Stimulated activated naive CD8-positive, alpha-beta T cell treated with anti-CD3 and anti-CD28 coated beads, Interleukin-15, Interleukin-2, amounts not matched to agents 100 ng/mL and 50 ng/mL, for 24 hours (primary cell): ENCODE results near the gene TMEM132C.

Experiments used
- H3K27ac Mint-ChIP-seq: one replicate; pipeline ENCODE4 v1.8.0; 2021; ENCODE audit warnings: mild to moderate bottlenecking, mixed read lengths
- H3K27me3 Mint-ChIP-seq: one replicate; pipeline ENCODE4 v1.8.0; 2021; ENCODE audit warnings: mixed read lengths
- H3K36me3 Mint-ChIP-seq: one replicate; pipeline ENCODE4 v1.8.0; 2021; ENCODE audit warnings: low read depth, mixed read lengths
- H3K4me1 Mint-ChIP-seq: one replicate; pipeline ENCODE4 v1.8.0; 2021; ENCODE audit warnings: low read depth, mixed read lengths
- H3K4me3 Mint-ChIP-seq: one replicate; pipeline ENCODE4 v1.8.0; 2021; ENCODE audit warnings: mild to moderate bottlenecking, mixed read lengths
- H3K9me3 Mint-ChIP-seq: one replicate; pipeline ENCODE4 v1.8.0; 2021; ENCODE audit warnings: mixed read lengths

The TMEM132C gene

GRCh38 chr12:128316078-128316477 is 49.1 kb downstream of the TMEM132C start:
- H3K27me3 Mint-ChIP-seq, result peaks cover 4% of the 10 kb centered on the region
- no peaks in the 10 kb centered on the region for H3K36me3 Mint-ChIP-seq
- H3K9me3 Mint-ChIP-seq, result peaks cover 10% of the 10 kb centered on the region
- no peaks in the 10 kb centered on the region for H3K4me1 Mint-ChIP-seq
- no peak overlapping the region for H3K27ac Mint-ChIP-seq
- no peak overlapping the region for H3K4me3 Mint-ChIP-seq

GRCh38 chr12:128316973-128317526 is 50.1 kb downstream of the TMEM132C start:
- Mint-ChIP-seq H3K4me1 (no peaks in the 10 kb centered on the region), H3K27me3 (peaks cover 4% of the 10 kb centered on the region), H3K9me3 (peaks cover 14% of the 10 kb centered on the region), H3K27ac (no peak overlapping the region), H3K4me3 (no peak overlapping the region), H3K36me3 (no peaks in the 10 kb centered on the region)

- H3K9me3 Mint-ChIP-seq, result peaks cover 22% of the 10 kb centered on the region
- no peaks in the 10 kb centered on the region for H3K36me3 Mint-ChIP-seq
- H3K4me3 Mint-ChIP-seq, result no peak overlapping the region
- no peaks in the 10 kb centered on the region for H3K4me1 Mint-ChIP-seq
- peaks cover 4% of the 10 kb centered on the region for H3K27me3 Mint-ChIP-seq
- no peak overlapping the region for H3K27ac Mint-ChIP-seq
These were observed 51.4 kb downstream of the TMEM132C start for GRCh38 chr12:128318341-128318740.

- Mint-ChIP-seq H3K36me3 (no peaks in the 10 kb centered on the region), H3K4me1 (no peaks in the 10 kb centered on the region), H3K9me3 (peaks cover 22% of the 10 kb centered on the region), H3K27me3 (peaks cover 4% of the 10 kb centered on the region), H3K4me3 (no peak overlapping the region), H3K27ac (no peak overlapping the region)
These were observed 52.0 kb downstream of the TMEM132C start for GRCh38 chr12:128318946-128319345.

GRCh38 chr12:128322341-128322740 is 55.4 kb downstream of the TMEM132C start:
- peaks cover 22% of the 10 kb centered on the region for H3K9me3 Mint-ChIP-seq

GRCh38 chr12:128323145-128323920 is 56.4 kb downstream of the TMEM132C start:
- no peaks in the 10 kb centered on the region for H3K4me1 Mint-ChIP-seq
- no peak overlapping the region for H3K27ac Mint-ChIP-seq
- no peaks in the 10 kb centered on the region for H3K36me3 Mint-ChIP-seq
- H3K4me3 Mint-ChIP-seq, result no peak overlapping the region
- H3K27me3 Mint-ChIP-seq, result peaks cover 5% of the 10 kb centered on the region
- H3K9me3 Mint-ChIP-seq, result peaks cover 22% of the 10 kb centered on the region

More at GRCh38 chr12:128322341-128322740, 55.4 kb downstream of the TMEM132C start:
- Mint-ChIP-seq H3K27ac (no peak overlapping the region), H3K27me3 (no peaks in the 10 kb centered on the region), H3K36me3 (no peaks in the 10 kb centered on the region), H3K4me3 (no peak overlapping the region), H3K4me1 (no peaks in the 10 kb centered on the region)

- peaks cover 5% of the 10 kb centered on the region for H3K27me3 Mint-ChIP-seq
- H3K4me3 Mint-ChIP-seq, result no peak overlapping the region
- H3K4me1 Mint-ChIP-seq, result no peaks in the 10 kb centered on the region
- no peaks in the 10 kb centered on the region for H3K36me3 Mint-ChIP-seq
- peaks cover 16% of the 10 kb centered on the region for H3K9me3 Mint-ChIP-seq
- H3K27ac Mint-ChIP-seq, result no peak overlapping the region
These were observed 58.7 kb downstream of the TMEM132C start for GRCh38 chr12:128325646-128326045.

- Mint-ChIP-seq H3K4me1 (no peaks in the 10 kb centered on the region), H3K27ac (no peak overlapping the region), H3K4me3 (no peak overlapping the region), H3K9me3 (peaks cover 16% of the 10 kb centered on the region), H3K36me3 (no peaks in the 10 kb centered on the region), H3K27me3 (peaks cover 5% of the 10 kb centered on the region)
These were observed 59.4 kb downstream of the TMEM132C start for GRCh38 chr12:128326406-128326805.

GRCh38 chr12:128328961-128329360 is 62.0 kb downstream of the TMEM132C start:
- Mint-ChIP-seq H3K36me3 (no peaks in the 10 kb centered on the region), H3K9me3 (peaks cover 6% of the 10 kb centered on the region), H3K27me3 (peaks cover 5% of the 10 kb centered on the region), H3K4me3 (no peak overlapping the region), H3K27ac (no peak overlapping the region), H3K4me1 (no peaks in the 10 kb centered on the region)

GRCh38 chr12:128336204-128337070 is 69.5 kb downstream of the TMEM132C start:
- Mint-ChIP-seq H3K9me3 (peaks cover 5% of the 10 kb centered on the region), H3K36me3 (no peaks in the 10 kb centered on the region), H3K4me3 (no peak overlapping the region), H3K4me1 (no peaks in the 10 kb centered on the region), H3K27me3 (peaks cover 19% of the 10 kb centered on the region), H3K27ac (no peak overlapping the region)

- Mint-ChIP-seq H3K4me1 (no peaks in the 10 kb centered on the region), H3K4me3 (no peak overlapping the region), H3K36me3 (no peaks in the 10 kb centered on the region), H3K27me3 (peaks cover 19% of the 10 kb centered on the region), H3K27ac (no peak overlapping the region), H3K9me3 (peaks cover 4% of the 10 kb centered on the region)
These were observed 70.0 kb downstream of the TMEM132C start for GRCh38 chr12:128337071-128337345.

- Mint-ChIP-seq H3K4me3 (no peak overlapping the region), H3K4me1 (no peaks in the 10 kb centered on the region), H3K27ac (no peak overlapping the region), H3K9me3 (peaks cover 4% of the 10 kb centered on the region), H3K36me3 (no peaks in the 10 kb centered on the region), H3K27me3 (peaks cover 19% of the 10 kb centered on the region)
These were observed 70.6 kb downstream of the TMEM132C start for GRCh38 chr12:128337431-128338170.

- Mint-ChIP-seq H3K36me3 (no peaks in the 10 kb centered on the region), H3K9me3 (peaks cover 4% of the 10 kb centered on the region), H3K27ac (no peak overlapping the region), H3K27me3 (peaks cover 19% of the 10 kb centered on the region), H3K4me3 (no peak overlapping the region), H3K4me1 (no peaks in the 10 kb centered on the region)
These were observed 71.6 kb downstream of the TMEM132C start for GRCh38 chr12:128338386-128339125.

GRCh38 chr12:128339126-128339520 is 72.2 kb downstream of the TMEM132C start:
- Mint-ChIP-seq H3K4me1 (no peaks in the 10 kb centered on the region), H3K9me3 (peaks cover 4% of the 10 kb centered on the region), H3K4me3 (no peak overlapping the region), H3K36me3 (no peaks in the 10 kb centered on the region), H3K27ac (no peak overlapping the region), H3K27me3 (peaks cover 19% of the 10 kb centered on the region)
